GM23248 (cell line): ENCODE data around the gene ALG13.

Experiments
- EZH2 ChIP-seq: fragments of 200-600 bp; sonication (generic); IDR thresholded peaks from 2 replicates; pipeline ENCODE4 v1.6.1; 2018; ENCODE audit warnings: antibody characterized with exemption, mild to moderate bottlenecking; ENCODE audit not compliant: insufficient read depth, poor library complexity, severe bottlenecking
- EZH2phosphoT487 ChIP-seq: fragments of 200-600 bp; sonication (generic); IDR thresholded peaks from 2 replicates; pipeline ENCODE4 v1.6.1; 2018; ENCODE audit warnings: antibody characterized with exemption, moderate library complexity, mild to moderate bottlenecking, low read depth; ENCODE audit not compliant: insufficient read depth

DNA sequence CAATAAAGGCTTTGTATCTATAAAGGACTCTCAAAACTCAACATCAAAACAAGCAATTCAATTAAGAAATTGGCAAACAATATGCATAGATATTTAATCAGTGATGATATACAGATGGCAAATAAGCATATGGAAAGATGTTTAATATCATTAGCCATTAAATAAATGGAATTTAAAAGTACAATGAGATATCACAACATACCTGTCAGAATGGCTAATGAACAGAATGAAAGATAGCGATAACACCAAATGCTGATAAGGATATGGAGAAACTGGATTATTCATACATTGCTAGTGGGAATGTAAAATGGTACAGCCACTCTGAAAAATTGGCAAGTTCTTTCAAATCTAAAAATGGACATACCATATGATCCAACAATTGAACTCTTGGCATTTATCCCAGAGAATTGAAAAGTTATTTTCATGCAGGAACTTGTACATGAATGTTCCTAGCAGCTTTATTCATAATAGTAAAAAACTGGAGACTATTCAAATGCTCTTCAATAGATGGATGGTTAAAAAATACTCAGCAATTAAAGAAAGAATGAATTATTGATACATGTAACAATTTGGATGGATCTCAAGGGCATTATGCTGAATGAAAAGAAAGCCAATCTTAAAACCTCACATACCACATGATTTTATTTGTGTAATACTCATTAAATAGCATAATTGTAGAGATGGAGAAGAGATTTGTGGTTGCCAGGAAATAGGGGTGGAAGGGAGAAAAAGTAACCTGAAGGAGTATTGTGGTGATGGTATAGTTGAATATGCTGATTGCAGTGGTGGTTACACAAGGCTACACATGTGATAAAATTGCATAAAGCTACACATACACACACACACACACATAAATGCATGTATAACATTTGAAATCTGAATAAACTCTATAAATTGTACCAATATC is 45.9 kb upstream of the ALG13 start:
- TF ChIP-seq EZH2phosphoT487 (no peak), EZH2 (no peak)
